IMR-90 (cell line): Measurements from ENCODE around the gene ADCK2. TPM values are rescaled to one million over a fixed set of nuclear protein-coding genes. Genes with fewer than 3 reads are reported as not detected.

ENCODE experiments used
- ATAC-seq: fragments of 200-7000 bp; cut with Tn5 transposase; 2 replicates; pipeline ENCODE4 v1.9.1; 2020; ENCODE audit warnings: low read depth, mild to moderate bottlenecking, moderate library complexity
- BruUV-seq: library from RNA; stranded (reverse); fragments of 400-500 nt; replicated peaks from 2 replicates; lab custom pipeline; 2021; lab: Mats Ljungman, UMichigan
- CTCF ChIA-PET: fragments of 300-600 bp; formaldehyde crosslinking; extraction: SDS; loops from one replicate; lab custom pipeline; 2021; ENCODE audit warnings: antibody characterized with exemption; lab: Yijun Ruan, JAX
- POLR2A ChIA-PET: fragments of 300-600 bp; sonication (Branson Sonifier 250); formaldehyde crosslinking; loops from one replicate; lab custom pipeline; 2022; ENCODE audit warnings: antibody characterized with exemption; ENCODE audit not compliant: unreplicated experiment; lab: Charles Lee
- DNase-seq: peaks from one replicate; pipeline ENCODE4 v3.0.0; 2013
- H2AFZ ChIP-seq: replicated peaks from 2 replicates; pipeline ENCODE3; 2013; ENCODE audit warnings: low read length, mild to moderate bottlenecking; ENCODE audit not compliant: poor library complexity
- H2AK5ac ChIP-seq: 2 replicates; pipeline ENCODE4 v1.6.1; 2013; ENCODE audit warnings: low read depth, low read length, inconsistent platforms
- H2AK9ac ChIP-seq: replicated peaks from 2 replicates; pipeline ENCODE3; 2013; ENCODE audit warnings: mild to moderate bottlenecking, low read depth, low read length, moderate library complexity; ENCODE audit not compliant: poor library complexity
- H2BK120ac ChIP-seq: 2 replicates; pipeline ENCODE4 v1.6.1; 2013; ENCODE audit warnings: low read depth, low read length, inconsistent platforms
- H2BK15ac ChIP-seq: 3 replicates; pipeline ENCODE4 v1.6.1; 2013; ENCODE audit warnings: low read depth, low read length, inconsistent platforms
- H2BK20ac ChIP-seq: 2 replicates; pipeline ENCODE4 v1.6.1; 2013; ENCODE audit warnings: low read depth, mild to moderate bottlenecking, inconsistent platforms, low read length, moderate library complexity
- H2BK5ac ChIP-seq: 2 replicates; pipeline ENCODE4 v1.6.1; 2013; ENCODE audit warnings: mild to moderate bottlenecking, low read depth, low read length, inconsistent platforms; ENCODE audit not compliant: poor library complexity, severe bottlenecking
- H3K14ac ChIP-seq: replicated peaks from 2 replicates; pipeline ENCODE4 v1.6.1; 2013; ENCODE audit warnings: low read depth, low read length, inconsistent platforms
- H3K18ac ChIP-seq: 2 replicates; pipeline ENCODE4 v1.6.1; 2013; ENCODE audit warnings: low read depth, low read length, control low read depth
- H3K23ac ChIP-seq: 2 replicates; pipeline ENCODE4 v1.6.1; 2013; ENCODE audit warnings: low read depth, low read length, inconsistent platforms
- H3K27ac ChIP-seq: 2 replicates; pipeline ENCODE4 v1.5.1; 2013; ENCODE audit warnings: mild to moderate bottlenecking, control low read depth, low read length; ENCODE audit not compliant: insufficient read depth
- H3K27me3 ChIP-seq: 2 replicates; pipeline ENCODE4 v1.6.1; 2013; ENCODE audit warnings: low read length; ENCODE audit not compliant: control insufficient read depth, insufficient read depth
- H3K36me3 ChIP-seq: 2 replicates; pipeline ENCODE4 v1.6.1; 2013; ENCODE audit warnings: low read length, mixed read lengths; ENCODE audit not compliant: control insufficient read depth, insufficient read depth
- H3K4ac ChIP-seq: 2 replicates; pipeline ENCODE4 v1.6.1; 2013; ENCODE audit warnings: low read depth, low read length, inconsistent platforms
- H3K4me1 ChIP-seq: 2 replicates; pipeline ENCODE4 v1.6.1; 2013; ENCODE audit warnings: low read length, mixed read lengths; ENCODE audit not compliant: control insufficient read depth, insufficient read depth
- H3K4me2 ChIP-seq: 2 replicates; pipeline ENCODE4 v1.6.1; 2013; ENCODE audit warnings: low read depth, mild to moderate bottlenecking, control low read depth, low read length, moderate library complexity
- H3K4me3 ChIP-seq: 2 replicates; pipeline ENCODE4 v1.5.1; 2013; ENCODE audit warnings: low read depth, mild to moderate bottlenecking, control low read depth, low read length, moderate library complexity; ENCODE audit not compliant: insufficient read depth
- H3K56ac ChIP-seq: 2 replicates; pipeline ENCODE4 v1.6.1; 2013; ENCODE audit warnings: low read length, inconsistent platforms; ENCODE audit not compliant: insufficient read depth; ENCODE audit errors: extremely low read depth
- H3K79me1 ChIP-seq, 2 experiments: 2 replicates each; pipeline ENCODE4 v1.6.1; 2013; ENCODE audit warnings: low read length in 2 of 2, inconsistent platforms in 1 of 2, low read depth in 1 of 2
- H3K9ac ChIP-seq: 2 replicates; pipeline ENCODE4 v1.6.1; 2013; ENCODE audit warnings: low read depth, low read length, control low read depth
- H3K9me1 ChIP-seq: 2 replicates; pipeline ENCODE4 v1.6.1; 2013; ENCODE audit warnings: low read length, inconsistent platforms; ENCODE audit not compliant: insufficient read depth
- H3K9me3 ChIP-seq: 2 replicates; pipeline ENCODE4 v1.6.1; 2013; ENCODE audit warnings: low read length; ENCODE audit not compliant: control insufficient read depth, insufficient read depth
- H4K20me1 ChIP-seq: 2 replicates; pipeline ENCODE4 v1.6.1; 2013; ENCODE audit warnings: low read length, inconsistent platforms; ENCODE audit not compliant: insufficient read depth
- H4K5ac ChIP-seq: 2 replicates; pipeline ENCODE4 v1.6.1; 2013; ENCODE audit warnings: mild to moderate bottlenecking, low read depth, low read length, control low read depth
- H4K8ac ChIP-seq, 2 experiments: 2 replicates each; pipeline ENCODE4 v1.6.1; 2013; ENCODE audit warnings: low read depth in 2 of 2, low read length in 2 of 2, control low read depth in 1 of 2, inconsistent platforms in 1 of 2
- H4K91ac ChIP-seq: 2 replicates; pipeline ENCODE4 v1.6.1; 2013; ENCODE audit warnings: low read depth, low read length, inconsistent platforms; ENCODE audit not compliant: insufficient read depth
- BHLHE40 ChIP-seq: fragments of 150-350 bp; IDR thresholded peaks from 2 replicates; pipeline ENCODE4 v1.6.1; 2016; ENCODE audit warnings: mild to moderate bottlenecking, low read depth, low read length
- CTCF ChIP-seq: conservative IDR thresholded peaks from 2 replicates; pipeline ENCODE4 v1.5.1; 2012; ENCODE audit warnings: mild to moderate bottlenecking, low read depth, low read length, improper control_type of control experiment
- FOS ChIP-seq: fragments of 150-350 bp; IDR thresholded peaks from 2 replicates; pipeline ENCODE4 v1.6.1; 2016; ENCODE audit warnings: low read depth, low read length
- MAFK ChIP-seq: IDR thresholded peaks from 2 replicates; pipeline ENCODE4 v1.6.1; 2012; ENCODE audit warnings: low read depth, low read length, improper control_type of control experiment
- MAZ ChIP-seq: IDR thresholded peaks from 2 replicates; pipeline ENCODE4 v1.6.1; 2012; ENCODE audit warnings: low read depth, mild to moderate bottlenecking, low read length, improper control_type of control experiment, moderate library complexity, borderline replicate concordance
- MXI1 ChIP-seq: IDR thresholded peaks from 2 replicates; pipeline ENCODE4 v1.6.1; 2012; ENCODE audit warnings: low read depth, mild to moderate bottlenecking, low read length, moderate library complexity, borderline replicate concordance
- RFX5 ChIP-seq: IDR thresholded peaks from 2 replicates; pipeline ENCODE4 v1.8.0; 2012; ENCODE audit warnings: low read depth, mild to moderate bottlenecking, low read length, moderate library complexity
- whole genome bisulfite sequencing, 2 experiments: methylation state at CpG; one replicate each; pipeline versions ENCODE4 v1.1.5 to v1.1.7; 2013; ENCODE audit warnings: missing lambda C conversion rate in 2 of 2; ENCODE audit not compliant: insufficient read length in 1 of 2; ENCODE audit errors: extremely low coverage in 2 of 2; 5-methylcytosine and 5-hydroxymethylcytosine counted together
- dilution Hi-C: fragments of 300-500 bp; cut with HindIII; formaldehyde crosslinking; loops from one replicate; pipeline ENCODE4 v1.14.3; 2018; ENCODE audit warnings: low sequenced_read_pairs; ENCODE audit not compliant: unreplicated experiment
- in situ Hi-C: fragments of 300-500 bp; cut with MboI; formaldehyde crosslinking; loops from 3 replicates; pipeline ENCODE4 v1.14.3; 2019; ENCODE audit warnings: low sequenced_read_pairs, inconsistent platforms, mixed read lengths
- intact Hi-C: fragments of 100-400 bp; cut with micrococcal nuclease; formaldehyde crosslinking; loops from 2 replicates; pipeline ENCODE4 v1.10.0; 2022
- polyA plus RNA-seq, 3 experiments: library from polyadenylated mRNA; depleted of rRNA; stranded (reverse); fragments of >200 nt; gene quantifications; 2 replicates each; pipeline ENCODE4 v1.2.3, GENCODE V29; 2012; ENCODE audit warnings: low replicate concordance in 1 of 3
- total RNA-seq: library from RNA; depleted of rRNA; stranded (reverse); fragments of >200 nt; gene quantifications from 2 replicates; pipeline ENCODE4 v1.2.3, GENCODE V29; 2012

ADCK2 gene
- total and polyA plus RNA-seq, 2 of the 4 experiments (the other 2 are of a cell fraction) = 7.1 to 10.0 TPM

DNA sequence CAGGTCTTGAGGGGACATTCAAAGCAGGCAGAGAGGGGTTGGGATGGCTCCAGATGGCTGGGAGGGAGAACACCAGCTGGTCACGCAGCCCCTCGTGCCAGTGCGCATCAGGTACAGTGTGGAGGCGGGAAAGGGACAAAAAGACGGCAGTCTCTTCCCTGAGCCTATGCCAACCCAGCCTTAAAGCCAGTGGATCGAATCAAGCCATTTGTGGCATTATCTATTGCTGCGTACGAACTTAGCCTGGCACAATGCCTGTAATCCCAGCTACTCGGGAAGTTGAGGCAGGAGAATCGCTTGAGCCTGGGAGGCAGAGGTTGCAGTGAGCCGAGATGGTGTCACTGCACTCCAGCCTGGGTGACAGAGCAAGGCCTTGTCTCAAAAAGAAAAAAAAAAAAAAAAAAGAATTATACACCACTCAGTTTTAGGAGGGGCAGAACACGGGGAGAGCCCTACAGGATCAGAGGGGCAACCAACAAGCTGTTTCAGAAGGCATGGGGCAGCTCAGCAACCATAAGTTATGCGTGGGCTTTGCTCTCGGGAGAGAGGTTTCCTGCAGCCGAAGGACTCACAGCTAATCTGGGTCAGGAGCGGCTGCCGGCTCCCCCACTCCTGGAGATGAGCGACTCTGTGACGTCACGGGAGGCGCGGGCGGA lies 23.4 kb downstream of the ADCK2 start:
- Histone ChIP-seq H2AK9ac (peak overlapping the region; percentile 84), H3K14ac (peak overlapping the region; percentile 97), H3K4me2 (peak overlapping the region; percentile 97), H2AFZ (peak overlapping the region; percentile 89), H3K27me3 (no peaks in the 10 kb centered on the region), H4K91ac (peak overlapping the region; percentile 72), H3K36me3 (no peaks in the 10 kb centered on the region), H4K8ac (peak overlapping the region; percentile 50 to 95), H3K27ac (peak overlapping the region; percentile 71), H2BK15ac (no peak overlapping the region), H2BK20ac (no peak overlapping the region), H3K9ac (peak overlapping the region; percentile 86), H2BK5ac (peak overlapping the region; percentile 81), H3K9me3 (no peaks in the 10 kb centered on the region), H4K20me1 (no peaks in the 10 kb centered on the region; the same call in 1 of the 2 replicates), H3K4me1 (peaks cover 5% of the 10 kb centered on the region), H3K18ac (peak overlapping the region; percentile 85), H3K56ac (peak overlapping the region; percentile 51; the same call in 1 of the 2 replicates), H3K4me3 (peak overlapping the region; percentile 92), H4K5ac (peak overlapping the region; percentile 95), H2BK120ac (peak overlapping the region; percentile 45; the same call in 1 of the 2 replicates), H3K9me1 (peaks cover 6% of the 10 kb centered on the region; the same call in 1 of the 2 replicates), H2AK5ac (peak overlapping the region; percentile 53), H3K4ac (peak overlapping the region; percentile 85), H3K79me1 (peaks cover 11 to 26% of the 10 kb centered on the region in 2 experiments; a peak in 3 of 4 replicates), H3K23ac (peak overlapping the region; percentile 65)
- no peak; the same call in 1 of the 2 replicates for ATAC-seq
- TF ChIP-seq BHLHE40 (no peak), MAZ (no peak), FOS (no peak), CTCF (no peak), MAFK (no peak), RFX5 (no peak), MXI1 (no peak)
- no CpG with 5 or more reads among the region's 23 CpGs for WGBS, 2 experiments
- intact Hi-C loops (loop anchor here (2.0 to 10.0 kb wide), 2 partner anchors 221 to 229 kb away; partner anchors contain the start of gene BRAF), dilution Hi-C loops (no loop called here), in situ Hi-C loops (no loop called here)
- BruUV-seq = no TSS peak
- peak; percentile 89 for DNase-seq
- CTCF ChIA-PET = no interaction called here
- POLR2A ChIA-PET = no interaction called here
